Measurements from ENCODE around the gene TIAM1. TPM values are rescaled to one million over a fixed set of nuclear protein-coding genes. Genes with fewer than 3 reads are reported as not detected.

The TIAM1 gene
- total RNA-seq, 1 experiment from 2014 or later: 28.7 TPM

DNA sequence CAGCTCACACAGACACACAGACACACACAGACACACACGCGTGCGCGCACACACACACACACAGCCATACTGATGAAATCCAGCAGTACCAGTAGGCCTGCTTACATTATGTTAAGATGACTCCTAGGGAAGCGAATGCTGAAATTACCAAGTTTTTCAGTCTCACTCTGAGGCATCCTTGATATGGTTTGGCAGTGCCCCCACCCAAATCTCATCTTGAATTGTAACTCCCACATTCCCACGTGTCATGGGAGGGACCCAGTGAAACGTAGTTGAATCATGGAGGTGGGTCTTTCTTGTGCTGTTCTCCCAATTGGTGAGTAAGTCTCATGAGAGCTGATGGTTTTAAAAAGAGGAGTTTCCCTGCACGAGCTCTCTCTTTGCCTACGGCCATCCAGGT lies 64.1 kb downstream of the TIAM1 start:
- Mint-ChIP-seq H3K27ac (0 out of 2 replicates have a peak overlapping the region, but pooled peaks have one; percentile 20), H3K4me1 (peaks cover 55% of the 10 kb centered on the region), H3K9me3 (peaks cover 5% of the 10 kb centered on the region), H3K36me3 (no peaks in the 10 kb centered on the region), H3K27me3 (ENCODE audit: low read depth) (no peaks in the 10 kb centered on the region), H3K4me3 (no peak overlapping the region)
- DNase-seq (ENCODE audit: low spot score) (no peak), ATAC-seq (no peak)
- TF ChIP-seq RELA (CRISPR knock-in tag; IDR thresholded peaks at IDR 0.05; ENCODE audit: borderline replicate concordance) (no peak), ZNF416 (CRISPR knock-in tag; IDR thresholded peaks at IDR 0.05) (no peak), ARID4B (CRISPR knock-in tag; IDR thresholded peaks at IDR 0.05; ENCODE audit: borderline replicate concordance) (no peak), CBFB (CRISPR knock-in tag; IDR thresholded peaks at IDR 0.05; ENCODE audit: low read depth) (no peak), GRHL2 (CRISPR knock-in tag; IDR thresholded peaks at IDR 0.05; ENCODE audit: insufficient replicate concordance, severe bottlenecking) (no peak), AR (CRISPR knock-in tag; IDR thresholded peaks at IDR 0.05) (no peak), ESRRA (CRISPR knock-in tag; IDR thresholded peaks at IDR 0.05; ENCODE audit: borderline replicate concordance) (no peak), NR3C1 (CRISPR knock-in tag; conservative IDR thresholded peaks at IDR 0.05; ENCODE audit: low read depth) (no peak), NR2C2 (CRISPR knock-in tag; IDR thresholded peaks at IDR 0.05) (no peak), ZNF263 (CRISPR knock-in tag; IDR thresholded peaks at IDR 0.05; ENCODE audit: low read depth) (no peak), HMGXB4 (CRISPR knock-in tag; IDR thresholded peaks at IDR 0.05) (no peak)
- TF ChIP-seq, protein P1, sequence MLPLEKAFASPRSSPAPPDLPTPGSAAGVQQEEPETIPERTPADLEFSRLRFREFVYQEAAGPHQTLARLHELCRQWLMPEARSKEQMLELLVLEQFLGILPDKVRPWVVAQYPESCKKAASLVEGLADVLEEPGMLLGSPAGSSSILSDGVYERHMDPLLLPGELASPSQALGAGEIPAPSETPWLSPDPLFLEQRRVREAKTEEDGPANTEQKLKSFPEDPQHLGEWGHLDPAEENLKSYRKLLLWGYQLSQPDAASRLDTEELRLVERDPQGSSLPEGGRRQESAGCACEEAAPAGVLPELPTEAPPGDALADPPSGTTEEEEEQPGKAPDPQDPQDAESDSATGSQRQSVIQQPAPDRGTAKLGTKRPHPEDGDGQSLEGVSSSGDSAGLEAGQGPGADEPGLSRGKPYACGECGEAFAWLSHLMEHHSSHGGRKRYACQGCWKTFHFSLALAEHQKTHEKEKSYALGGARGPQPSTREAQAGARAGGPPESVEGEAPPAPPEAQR (CRISPR knock-in tag; IDR thresholded peaks at IDR 0.05): no peak
- ChIA-PET CTCF (no interaction called here), POLR2A (no interaction called here)

- DNase-seq (ENCODE audit: low spot score): no peak
- POLR2A ChIA-PET: no interaction called here
- no peak for ATAC-seq
- Mint-ChIP-seq H3K36me3 (no peaks in the 10 kb centered on the region), H3K27me3 (ENCODE audit: low read depth) (no peaks in the 10 kb centered on the region), H3K9me3 (peaks cover 5% of the 10 kb centered on the region), H3K4me1 (peaks cover 49% of the 10 kb centered on the region), H3K27ac (0 out of 2 replicates have a peak overlapping the region, but pooled peaks have one; percentile 9), H3K4me3 (no peak overlapping the region)
- CTCF ChIA-PET: interaction anchor here (0.5 kb wide), 1 partner anchor 134 kb away, joined by 3 read pairs; no protein-coding TSS in a partner anchor
- TF ChIP-seq GRHL2 (CRISPR knock-in tag; IDR thresholded peaks at IDR 0.05; ENCODE audit: insufficient replicate concordance, severe bottlenecking) (no peak), ETV6 (CRISPR knock-in tag; IDR thresholded peaks at IDR 0.05) (no peak), AR (CRISPR knock-in tag; IDR thresholded peaks at IDR 0.05) (no peak), RORB (CRISPR knock-in tag; IDR thresholded peaks at IDR 0.05) (no peak), ZNF423 (CRISPR knock-in tag; IDR thresholded peaks at IDR 0.05) (no peak), ZNF138 (CRISPR knock-in tag; conservative IDR thresholded peaks at IDR 0.05) (no peak), MXD4 (CRISPR knock-in tag; IDR thresholded peaks at IDR 0.05; ENCODE audit: borderline replicate concordance) (no peak)
- TF ChIP-seq, protein P2, sequence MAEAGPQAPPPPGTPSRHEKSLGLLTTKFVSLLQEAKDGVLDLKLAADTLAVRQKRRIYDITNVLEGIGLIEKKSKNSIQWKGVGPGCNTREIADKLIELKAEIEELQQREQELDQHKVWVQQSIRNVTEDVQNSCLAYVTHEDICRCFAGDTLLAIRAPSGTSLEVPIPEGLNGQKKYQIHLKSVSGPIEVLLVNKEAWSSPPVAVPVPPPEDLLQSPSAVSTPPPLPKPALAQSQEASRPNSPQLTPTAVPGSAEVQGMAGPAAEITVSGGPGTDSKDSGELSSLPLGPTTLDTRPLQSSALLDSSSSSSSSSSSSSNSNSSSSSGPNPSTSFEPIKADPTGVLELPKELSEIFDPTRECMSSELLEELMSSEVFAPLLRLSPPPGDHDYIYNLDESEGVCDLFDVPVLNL (CRISPR knock-in tag; IDR thresholded peaks at IDR 0.05; ENCODE audit: borderline replicate concordance, low read depth): no peak
- TF ChIP-seq, protein P3, sequence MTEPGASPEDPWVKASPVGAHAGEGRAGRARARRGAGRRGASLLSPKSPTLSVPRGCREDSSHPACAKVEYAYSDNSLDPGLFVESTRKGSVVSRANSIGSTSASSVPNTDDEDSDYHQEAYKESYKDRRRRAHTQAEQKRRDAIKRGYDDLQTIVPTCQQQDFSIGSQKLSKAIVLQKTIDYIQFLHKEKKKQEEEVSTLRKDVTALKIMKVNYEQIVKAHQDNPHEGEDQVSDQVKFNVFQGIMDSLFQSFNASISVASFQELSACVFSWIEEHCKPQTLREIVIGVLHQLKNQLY (CRISPR knock-in tag; IDR thresholded peaks at IDR 0.05): no peak
Observed at GRCh38 chr21:31279214-31279613, 64.8 kb downstream of the TIAM1 start.

Data from WTC11 (cell line).